ENCODE measurements around the gene PID1.

Gene PID1

GRCh38 chr2:229060147-229060546 lies 210.9 kb downstream of the PID1 start:
- no peak for DNase-seq

- no peak for DNase-seq
Measured at GRCh38 chr2:229059331-229060033, 211.6 kb downstream of the PID1 start.

GRCh38 chr2:229057976-229058553 lies 213.0 kb downstream of the PID1 start:
- no peak for DNase-seq

GRCh38 chr2:229054311-229054710 lies 216.8 kb downstream of the PID1 start:
- DNase-seq: no peak

- no peak for DNase-seq
Measured at GRCh38 chr2:229051798-229052197, 219.3 kb downstream of the PID1 start.

GRCh38 chr2:229050133-229050532 lies 221.0 kb downstream of the PID1 start:
- no peak for DNase-seq

GRCh38 chr2:229048134-229048533 lies 223.0 kb downstream of the PID1 start:
- DNase-seq: no peak

GRCh38 chr2:229045671-229046070 lies 225.4 kb downstream of the PID1 start:
- DNase-seq: no peak

- DNase-seq: no peak
Measured at GRCh38 chr2:229044581-229044980, 226.5 kb downstream of the PID1 start.

GRCh38 chr2:229043681-229044080 lies 227.4 kb downstream of the PID1 start:
- no peak for DNase-seq

GRCh38 chr2:229042349-229042748 lies 228.7 kb downstream of the PID1 start:
- no peak for DNase-seq

- DNase-seq: no peak
Measured at GRCh38 chr2:229041691-229042090, 229.4 kb downstream of the PID1 start.

- DNase-seq: no peak
Measured at GRCh38 chr2:229037621-229038020, 233.5 kb downstream of the PID1 start.

GRCh38 chr2:229033816-229034215 lies 237.3 kb downstream of the PID1 start:
- DNase-seq: no peak

GRCh38 chr2:229032608-229033234 lies 238.4 kb downstream of the PID1 start:
- no peak for DNase-seq

GRCh38 chr2:229027353-229028105 lies 243.6 kb downstream of the PID1 start:
- no peak for DNase-seq

- no peak for DNase-seq
Measured at GRCh38 chr2:229025653-229026052, 245.4 kb downstream of the PID1 start.

GRCh38 chr2:229022652-229023051 lies 248.4 kb downstream of the PID1 start:
- DNase-seq: no peak

- DNase-seq: no peak
Measured at GRCh38 chr2:229022071-229022470, 249.0 kb downstream of the PID1 start.

- DNase-seq: no peak
Measured at GRCh38 chr2:229009816-229010215, 261.3 kb downstream of the PID1 start.

GRCh38 chr2:229003256-229003655 lies 267.8 kb downstream of the PID1 start:
- DNase-seq: no peak

- DNase-seq: no peak
Measured at GRCh38 chr2:229001196-229001595, 269.9 kb downstream of the PID1 start.

- no peak for DNase-seq
Measured at GRCh38 chr2:228999326-228999725, 271.8 kb downstream of the PID1 start.

- DNase-seq: no peak
Measured at GRCh38 chr2:228988786-228989185, 282.3 kb downstream of the PID1 start.

All from stimulated activated CD4-positive, alpha-beta T cell treated with anti-CD3 and anti-CD28 coated beads, Interleukin-2, amount 100 ng/mL, for 24 hours (primary cell).